SU-DHL-6 (cell line): ENCODE results near the gene TULP4.

Experiments
- CTCF ChIP-seq: fragments of 200-600 bp; sonication (generic); IDR thresholded peaks from one replicate; pipeline ENCODE4 v1.5.1; 2017; ENCODE audit warnings: antibody characterized with exemption, mild to moderate bottlenecking, low read length, moderate library complexity; ENCODE audit not compliant: insufficient read depth, poor library complexity, severe bottlenecking
- EZH2phosphoT487 ChIP-seq: fragments of 200-600 bp; sonication (generic), shearing (Covaris generic); conservative IDR thresholded peaks from 2 replicates; pipeline ENCODE4 v1.6.1; 2018; ENCODE audit warnings: mild to moderate bottlenecking, antibody characterized with exemption, low read length, moderate library complexity, mixed read lengths

- TF ChIP-seq CTCF: no peak
- TF ChIP-seq EZH2phosphoT487: no peak
Measured at GRCh38 chr6:158316022-158316421, 3.8 kb downstream of the TULP4 start.
